Activated CD4-positive, alpha-beta T cell treated with anti-CD3 and anti-CD28 coated beads for 36 hours (primary cell): ENCODE measurements around the gene CCNA2. TPM values are rescaled to one million over a fixed set of nuclear protein-coding genes. Genes with fewer than 3 reads are reported as not detected.

Source experiments
- ATAC-seq: fragments of 200-7000 bp; cut with Tn5 transposase; one replicate; pipeline ENCODE4 v1.10.0; 2021; ENCODE audit warnings: mild to moderate bottlenecking, moderate library complexity
- CTCF ChIA-PET: fragments of 350-600 bp; sonication (Branson Sonifier 250); formaldehyde crosslinking; loops from one replicate; lab custom pipeline; 2021; ENCODE audit warnings: antibody characterized with exemption; lab: Charles Lee
- POLR2A ChIA-PET: fragments of 350-600 bp; sonication (Branson Sonifier 250); formaldehyde crosslinking; loops from one replicate; lab custom pipeline; 2021; ENCODE audit warnings: antibody characterized with exemption, inconsistent platforms; lab: Charles Lee
- DNase-seq: peaks from one replicate; pipeline ENCODE4 v3.0.0-alpha.2; 2020
- H3K27ac Mint-ChIP-seq: one replicate; pipeline ENCODE4 v1.8.0; 2021; ENCODE audit warnings: mixed read lengths
- H3K27me3 Mint-ChIP-seq: one replicate; pipeline ENCODE4 v1.8.0; 2021; ENCODE audit warnings: mixed read lengths
- H3K36me3 Mint-ChIP-seq: one replicate; pipeline ENCODE4 v1.8.0; 2021; ENCODE audit warnings: low read depth, mixed read lengths
- H3K4me1 Mint-ChIP-seq: one replicate; pipeline ENCODE4 v1.8.0; 2021; ENCODE audit warnings: mixed read lengths
- H3K4me3 Mint-ChIP-seq: one replicate; pipeline ENCODE4 v1.8.0; 2021; ENCODE audit warnings: mild to moderate bottlenecking, moderate library complexity, mixed read lengths
- H3K9me3 Mint-ChIP-seq: one replicate; pipeline ENCODE4 v1.8.0; 2021; ENCODE audit warnings: low read depth, mixed read lengths
- intact Hi-C, 2 experiments: fragments of 100-400 bp; cut with DNase I in 1 of 2; cut with micrococcal nuclease in 1 of 2; formaldehyde crosslinking; loops; one replicate each; pipeline versions ENCODE4 v1.14.2 to v1.15.1; 2022 to 2024; cut with DNase I, micrococcal nuclease
- total RNA-seq, 2 experiments: library from RNA; stranded (reverse); gene quantifications; one replicate each; pipeline ENCODE4 v1.2.3, GENCODE V29; 2021

Gene CCNA2
- total RNA-seq: 100 to 1,000 TPM; 113 to 118 TPM

GRCh38 chr4:121823505-121824170, at the start of gene CCNA2:
Gene CCNA2, minus strand, starts transcription at chr4:121823883. Its CDS starts 255 bp downstream, at chr4:121823628.
- peak within 1 kb of the TSS; percentile 97 for H3K4me3 Mint-ChIP-seq
- H3K27me3 Mint-ChIP-seq: no peaks in the 10 kb centered on the region
- CTCF ChIA-PET: interaction anchor here (0.6 to 2.1 kb wide), 7 partner anchors 10 to 885 kb away, joined by 3 to 6 read pairs (median 3); partner anchors contain the start of gene EXOSC9
- intact Hi-C loops: loop anchor here (1.0 to 10.0 kb wide), 8 partner anchors 22 to 1101 kb away; partner anchors contain the start of genes ANXA5 (in 2 of the 2), BBS7 (in 2 of the 2), BLTP1 (in 2 of the 2) and EXOSC9 (in 2 of the 2)
- ATAC-seq (peak; percentile 97), DNase-seq (peak; percentile 98)
- H3K27ac Mint-ChIP-seq: peak within 1 kb of the TSS; percentile 88
- POLR2A ChIA-PET: interaction anchor here (0.9 to 1.2 kb wide), 3 partner anchors 10 to 23 kb away, joined by 3 to 5 read pairs (median 5); partner anchors contain the start of gene EXOSC9
- H3K9me3 Mint-ChIP-seq: no peaks in the 10 kb centered on the region
- H3K4me1 Mint-ChIP-seq: peaks cover 16% of the 10 kb centered on the region
- H3K36me3 Mint-ChIP-seq: peaks cover 42% of the 10 kb centered on the region

- Mint-ChIP-seq H3K4me1 (peaks cover 17% of the 10 kb centered on the region), H3K4me3 (peak within 1 kb of the TSS; percentile 91), H3K27ac (peak within 1 kb of the TSS; percentile 83), H3K36me3 (peaks cover 18% of the 10 kb centered on the region), H3K27me3 (peaks cover 6% of the 10 kb centered on the region), H3K9me3 (no peaks in the 10 kb centered on the region)
- intact Hi-C loops: loop anchor here (1.0 to 2.0 kb wide), 4 partner anchors 46 to 282 kb away; partner anchors contain the start of genes ANXA5 (in 1 of the 2), BLTP1 (in 1 of the 2) and EXOSC9 (in 1 of the 2)
- ATAC-seq: peak; percentile 99
- ChIA-PET POLR2A (no interaction called here), CTCF (interaction anchor here (0.6 to 2.5 kb wide), 8 partner anchors 29 to 1517 kb away, joined by 3 to 6 read pairs (median 4); no protein-coding TSS in a partner anchor)
- DNase-seq: peak; percentile 98
Observed at GRCh38 chr4:121869841-121870822, 46.4 kb upstream of the CCNA2 start, which contains the start of gene BBS7. Gene BBS7, minus strand, starts transcription at chr4:121870474. Its CDS starts 161 bp downstream, at chr4:121870313.

GRCh38 chr4:121863799-121864198, 40.1 kb upstream of the CCNA2 start:
- peaks cover 20% of the 10 kb centered on the region for H3K36me3 Mint-ChIP-seq
- ATAC-seq (no peak), DNase-seq (no peak)
- H3K9me3 Mint-ChIP-seq: no peaks in the 10 kb centered on the region
- peaks cover 18% of the 10 kb centered on the region for H3K4me1 Mint-ChIP-seq
- H3K27me3 Mint-ChIP-seq: no peaks in the 10 kb centered on the region
- H3K4me3 Mint-ChIP-seq: no peak overlapping the region
- no peak overlapping the region for H3K27ac Mint-ChIP-seq
- intact Hi-C loops: no loop called here
- POLR2A ChIA-PET: no interaction called here
- CTCF ChIA-PET: interaction anchor here (1.2 kb wide), 1 partner anchor 37 kb away, joined by 4 read pairs; no protein-coding TSS in a partner anchor

- ATAC-seq (no peak), DNase-seq (no peak)
- Mint-ChIP-seq H3K27me3 (no peaks in the 10 kb centered on the region), H3K4me3 (no peak overlapping the region), H3K36me3 (peaks cover 14% of the 10 kb centered on the region), H3K4me1 (peaks cover 16% of the 10 kb centered on the region), H3K27ac (no peak overlapping the region), H3K9me3 (no peaks in the 10 kb centered on the region)
- POLR2A ChIA-PET: no interaction called here
- CTCF ChIA-PET: no interaction called here
- intact Hi-C loops: no loop called here
Observed at GRCh38 chr4:121861426-121861825, 37.7 kb upstream of the CCNA2 start.

GRCh38 chr4:121860121-121860520, 36.4 kb upstream of the CCNA2 start:
- peaks cover 6% of the 10 kb centered on the region for H3K36me3 Mint-ChIP-seq
- no peak for DNase-seq
- intact Hi-C loops: no loop called here
- no peak overlapping the region for H3K4me3 Mint-ChIP-seq
- no peaks in the 10 kb centered on the region for H3K9me3 Mint-ChIP-seq
- ATAC-seq: no peak
- POLR2A ChIA-PET: no interaction called here
- no peaks in the 10 kb centered on the region for H3K27me3 Mint-ChIP-seq
- H3K4me1 Mint-ChIP-seq: peaks cover 12% of the 10 kb centered on the region
- H3K27ac Mint-ChIP-seq: no peak overlapping the region
- CTCF ChIA-PET: interaction anchor here (1.5 kb wide), 1 partner anchor 24 kb away, joined by 4 read pairs; no protein-coding TSS in a partner anchor

GRCh38 chr4:121851354-121851753, 27.7 kb upstream of the CCNA2 start:
- ATAC-seq (no peak), DNase-seq (no peak)
- POLR2A ChIA-PET: no interaction called here
- intact Hi-C loops: no loop called here
- CTCF ChIA-PET: no interaction called here
- H3K36me3 Mint-ChIP-seq: peaks cover 14% of the 10 kb centered on the region
- H3K4me1 Mint-ChIP-seq: no peaks in the 10 kb centered on the region
- H3K27me3 Mint-ChIP-seq: no peaks in the 10 kb centered on the region
- no peaks in the 10 kb centered on the region for H3K9me3 Mint-ChIP-seq
- H3K27ac Mint-ChIP-seq: no peak overlapping the region
- H3K4me3 Mint-ChIP-seq: no peak overlapping the region

- ChIA-PET CTCF (no interaction called here), POLR2A (no interaction called here)
- Mint-ChIP-seq H3K4me3 (no peak overlapping the region), H3K4me1 (no peaks in the 10 kb centered on the region), H3K27ac (no peak overlapping the region), H3K9me3 (no peaks in the 10 kb centered on the region), H3K27me3 (no peaks in the 10 kb centered on the region), H3K36me3 (peaks cover 12% of the 10 kb centered on the region)
- intact Hi-C loops: no loop called here
- DNase-seq (no peak), ATAC-seq (peak; percentile 19)
Observed at GRCh38 chr4:121846662-121847061, 23.0 kb upstream of the CCNA2 start.

- H3K36me3 Mint-ChIP-seq: peaks cover 25% of the 10 kb centered on the region
- H3K27ac Mint-ChIP-seq: no peak overlapping the region
- peaks cover 2% of the 10 kb centered on the region for H3K9me3 Mint-ChIP-seq
- ChIA-PET POLR2A (no interaction called here), CTCF (no interaction called here)
- no peaks in the 10 kb centered on the region for H3K27me3 Mint-ChIP-seq
- no peaks in the 10 kb centered on the region for H3K4me1 Mint-ChIP-seq
- H3K4me3 Mint-ChIP-seq: no peak overlapping the region
- ATAC-seq (no peak), DNase-seq (no peak)
- intact Hi-C loops: no loop called here
Observed at GRCh38 chr4:121842862-121843261, 19.2 kb upstream of the CCNA2 start.

GRCh38 chr4:121838136-121838535, 14.5 kb upstream of the CCNA2 start:
- DNase-seq (no peak), ATAC-seq (no peak)
- intact Hi-C loops: no loop called here
- POLR2A ChIA-PET: no interaction called here
- Mint-ChIP-seq H3K4me3 (no peak overlapping the region), H3K27ac (no peak overlapping the region), H3K4me1 (no peaks in the 10 kb centered on the region), H3K36me3 (peaks cover 26% of the 10 kb centered on the region), H3K27me3 (no peaks in the 10 kb centered on the region), H3K9me3 (peaks cover 2% of the 10 kb centered on the region)
- CTCF ChIA-PET: interaction anchor here (0.9 kb wide), 1 partner anchor 12 kb away, joined by 3 read pairs; no protein-coding TSS in a partner anchor

- no peak for DNase-seq
- peaks cover 6% of the 10 kb centered on the region for H3K36me3 Mint-ChIP-seq
- no peaks in the 10 kb centered on the region for H3K27me3 Mint-ChIP-seq
- H3K9me3 Mint-ChIP-seq: no peaks in the 10 kb centered on the region
- ATAC-seq: no peak
- no peaks in the 10 kb centered on the region for H3K4me1 Mint-ChIP-seq
- no peak overlapping the region for H3K27ac Mint-ChIP-seq
- no peak overlapping the region for H3K4me3 Mint-ChIP-seq
- CTCF ChIA-PET: interaction anchor here (0.7 kb wide), 1 partner anchor 112 kb away, joined by 5 read pairs; no protein-coding TSS in a partner anchor
- intact Hi-C loops: loop anchor here in 1 of 2 experiments (10.0 kb wide), 1 partner anchor 1095 kb away; the partner anchor contains the start of gene NUDT6
- POLR2A ChIA-PET: interaction anchor here (0.6 kb wide), 2 partner anchors 457 to 1408 kb away, joined by 4 to 7 read pairs; no protein-coding TSS in a partner anchor
Observed at GRCh38 chr4:121829511-121829910, 5.8 kb upstream of the CCNA2 start.
